NK-92 (cell line): ENCODE measurements around the gene HTRA2.
A peak's percentile ranks its signal among the peaks of the same experiment; 100 is the strongest.
"Not testable (repeated sequence)": the region's sequence is repeated elsewhere in the genome, so short reads cannot be mapped to it uniquely, and the experiment has no call there.

Experiments
- DNase-seq: peaks from one replicate; lab custom pipeline; 2025; ENCODE audit not compliant: unreplicated experiment; lab: John Stamatoyannopoulos, UW

Gene HTRA2

GRCh38 chr2:74529357-74530238, at the start of gene HTRA2, which contains the start of gene AUP1:
Gene HTRA2 (plus strand): TSS chr2:74529933. CDS start chr2:74530007, 74 bp downstream.
Gene AUP1 (minus strand): TSS chr2:74529706. CDS start chr2:74529629, 77 bp downstream.
- DNase-seq, result peak; percentile 17

GRCh38 chr2:74481431-74481830, 48.3 kb upstream of the HTRA2 start:
- no peak for DNase-seq

- no peak for DNase-seq
Measured at GRCh38 chr2:74481961-74482800, 47.6 kb upstream of the HTRA2 start.

GRCh38 chr2:74482801-74483674, 46.7 kb upstream of the HTRA2 start, which contains the start of the genes CCDC142 and TTC31:
Gene CCDC142 (minus strand): TSS chr2:74482998. CDS start chr2:74482837, 161 bp downstream.
Gene TTC31 (plus strand): TSS chr2:74483081. CDS start chr2:74483096, 15 bp downstream.
- no peak for DNase-seq

- not testable (repeated sequence) for DNase-seq
Measured at GRCh38 chr2:74483675-74484164, 46.0 kb upstream of the HTRA2 start.

GRCh38 chr2:74486141-74486540, 43.6 kb upstream of the HTRA2 start:
- DNase-seq, result no peak

GRCh38 chr2:74488643-74489481, 40.9 kb upstream of the HTRA2 start:
- no peak for DNase-seq

- DNase-seq, result no peak
Measured at GRCh38 chr2:74489906-74490305, 39.8 kb upstream of the HTRA2 start.

GRCh38 chr2:74491648-74492544, 37.8 kb upstream of the HTRA2 start:
- DNase-seq, result no peak

- DNase-seq, result no peak
Measured at GRCh38 chr2:74493546-74493945, 36.2 kb upstream of the HTRA2 start.

- DNase-seq, result no peak
Measured at GRCh38 chr2:74495440-74495839, 34.3 kb upstream of the HTRA2 start.

GRCh38 chr2:74496997-74497776, 32.5 kb upstream of the HTRA2 start:
- no peak for DNase-seq

GRCh38 chr2:74497777-74498499, 31.8 kb upstream of the HTRA2 start:
- no peak for DNase-seq

- DNase-seq, result no peak
Measured at GRCh38 chr2:74498500-74499266, 31.1 kb upstream of the HTRA2 start.

GRCh38 chr2:74499267-74499939, 30.3 kb upstream of the HTRA2 start, which contains the start of gene LBX2:
Gene LBX2 (minus strand): TSS chr2:74499603. CDS start chr2:74499537, 66 bp downstream.
- DNase-seq, result no peak
